PFSK-1 (cell line): ENCODE measurements around the gene ENTPD8.

Experiments
- POLR2AphosphoS5 ChIP-seq: IDR thresholded peaks from 2 replicates; pipeline ENCODE4 v1.6.1; 2012; ENCODE audit warnings: low read depth, mild to moderate bottlenecking, control low read depth, low read length, moderate library complexity
- REST ChIP-seq, 2 experiments: IDR thresholded peaks; 2 replicates each; pipeline versions ENCODE4 v1.6.1 to v1.8.0; 2011 to 2012; ENCODE audit warnings: low read depth in 2 of 2, low read length in 2 of 2, control low read depth in 1 of 2, inconsistent platforms in 1 of 2, mild to moderate bottlenecking in 1 of 2, moderate library complexity in 1 of 2; ENCODE audit not compliant: insufficient read depth in 1 of 2
- TAF1 ChIP-seq: IDR thresholded peaks from 2 replicates; pipeline ENCODE4 v1.6.1; 2012; ENCODE audit warnings: low read length, control low read depth, borderline replicate concordance; ENCODE audit not compliant: insufficient read depth

- TF ChIP-seq REST (IDR thresholded peaks at IDR 0.05; ENCODE audit: insufficient read depth in 1 of 2, low read depth in 2 of 2, low read length in 2 of 2) (0 out of 4 replicates have a peak, but pooled peaks of 1 of the 2 experiments have one; percentile 7), TAF1 (no peak), POLR2AphosphoS5 (no peak)
Observed at GRCh38 chr9:137482094-137482781, 41.1 kb upstream of the ENTPD8 start.
